Epithelial cell of proximal tubule (primary cell): ENCODE measurements around the gene CAPN1. TPM values are rescaled to one million over a fixed set of nuclear protein-coding genes. Genes with fewer than 3 reads are reported as not detected.

Experiments
- DNase-seq: peaks from one replicate; pipeline ENCODE4 v3.0.0-alpha.2; 2011; ENCODE audit warnings: low read depth
- H3K4me3 ChIP-seq: 2 replicates; pipeline ENCODE4 v1.5.1; 2011; ENCODE audit warnings: low read depth, mild to moderate bottlenecking, low read length
- CTCF ChIP-seq: conservative IDR thresholded peaks from 2 replicates; pipeline ENCODE4 v1.5.1; 2012; ENCODE audit warnings: low read depth, mild to moderate bottlenecking, low read length
- total RNA-seq: library from RNA; depleted of rRNA; stranded (reverse); fragments of >200 nt; gene quantifications from 2 replicates; pipeline ENCODE4 v1.2.3, GENCODE V29; 2015

CAPN1 gene
- total RNA-seq, 1 donor from 2014 or later, result 360 TPM

GRCh38 chr11:65217441-65218423, 36.0 kb downstream of the CAPN1 start:
- no peak for DNase-seq
- no peak overlapping the region for H3K4me3 ChIP-seq
- TF ChIP-seq CTCF, result no peak

DNA sequence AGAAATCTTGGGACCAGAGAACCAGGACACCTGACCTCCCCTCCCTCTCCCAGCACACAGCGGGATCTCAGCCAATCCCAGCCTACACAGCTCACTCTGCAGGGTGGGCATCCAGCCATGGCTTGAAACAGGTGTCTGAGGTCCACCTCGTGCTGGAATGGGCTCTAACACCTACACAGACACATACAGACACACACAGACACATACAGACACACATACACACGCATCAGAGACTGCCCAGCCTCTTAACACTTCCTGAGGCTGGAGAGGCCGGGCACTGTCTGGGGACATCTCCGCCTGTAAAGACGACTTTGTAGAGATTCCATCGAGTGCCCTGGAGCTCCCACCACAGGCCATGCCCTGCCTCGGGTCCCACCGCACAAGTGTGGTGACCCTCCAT, 36.7 kb downstream of the CAPN1 start:
- DNase-seq, result no peak
- no peak for TF ChIP-seq CTCF
- no peak overlapping the region for H3K4me3 ChIP-seq

GRCh38 chr11:65219930-65220213, 38.1 kb downstream of the CAPN1 start:
- TF ChIP-seq CTCF, result no peak
- no peak for DNase-seq
- H3K4me3 ChIP-seq, result no peak overlapping the region

DNA sequence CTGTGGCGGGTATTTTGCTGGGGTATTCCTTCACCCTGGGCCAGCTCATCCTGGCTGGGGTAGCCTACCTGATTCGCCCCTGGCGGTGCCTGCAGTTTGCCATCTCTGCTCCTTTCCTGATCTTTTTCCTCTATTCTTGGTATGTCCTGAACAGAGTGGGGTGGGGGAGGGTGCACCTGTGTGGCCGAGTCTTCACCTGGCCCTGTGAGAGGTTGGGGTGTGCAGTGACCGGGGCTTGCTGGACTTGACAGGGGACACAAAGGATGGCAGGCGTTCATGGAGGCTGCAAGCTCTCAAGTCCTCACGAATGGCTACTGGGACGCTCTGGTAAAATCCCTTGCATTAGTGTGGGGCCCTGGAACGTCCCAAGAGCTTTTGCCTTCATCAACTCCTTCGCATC, 39.3 kb downstream of the CAPN1 start:
- no peak for DNase-seq
- TF ChIP-seq CTCF, result no peak
- no peak overlapping the region for H3K4me3 ChIP-seq

- no peak for DNase-seq
- no peak overlapping the region for H3K4me3 ChIP-seq
- no peak for TF ChIP-seq CTCF
Observed at GRCh38 chr11:65223011-65223410, 41.3 kb downstream of the CAPN1 start.

DNA sequence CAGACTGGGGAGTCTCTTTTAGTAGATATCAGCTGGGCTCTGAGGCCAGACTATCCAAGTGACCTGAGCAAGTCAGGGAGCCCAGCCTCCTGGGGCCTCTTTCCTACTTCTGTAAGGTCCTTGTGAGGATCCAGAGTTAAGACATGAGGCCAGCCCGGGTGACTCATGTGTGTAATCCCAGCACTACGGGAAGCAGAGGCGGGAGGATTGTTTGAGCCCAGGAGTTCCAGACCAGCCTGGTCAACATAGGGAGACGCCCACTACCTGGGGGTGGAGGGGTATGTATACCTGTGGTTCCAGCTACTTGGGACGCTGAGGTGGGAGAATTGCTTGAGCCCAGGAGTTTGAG, 43.2 kb downstream of the CAPN1 start:
- H3K4me3 ChIP-seq, result no peak overlapping the region
- DNase-seq, result no peak
- no peak for TF ChIP-seq CTCF
